ENCODE results near the gene MACF1.

Gene MACF1

GRCh38 chr1:39261712-39262221 lies 57.3 kb downstream of the MACF1 start:
- DNase-seq (ENCODE audit: low spot score): no peak

- DNase-seq (ENCODE audit: low spot score): no peak
These were observed 58.3 kb downstream of the MACF1 start for GRCh38 chr1:39262802-39263201.

GRCh38 chr1:39266269-39266668 lies 61.8 kb downstream of the MACF1 start:
- DNase-seq (ENCODE audit: low spot score): no peak

GRCh38 chr1:39266792-39267191 lies 62.3 kb downstream of the MACF1 start:
- no peak for DNase-seq (ENCODE audit: low spot score)

- peak; percentile 19 for DNase-seq (ENCODE audit: low spot score)
These were observed 63.7 kb downstream of the MACF1 start for GRCh38 chr1:39268112-39268581.

GRCh38 chr1:39268906-39269305 lies 64.4 kb downstream of the MACF1 start:
- no peak for DNase-seq (ENCODE audit: low spot score)

- DNase-seq (ENCODE audit: low spot score): no peak
These were observed 64.9 kb downstream of the MACF1 start for GRCh38 chr1:39269349-39269748.

GRCh38 chr1:39269791-39270342 lies 65.4 kb downstream of the MACF1 start:
- DNase-seq (ENCODE audit: low spot score): peak; percentile 68

- no peak for DNase-seq (ENCODE audit: low spot score)
These were observed 65.9 kb downstream of the MACF1 start for GRCh38 chr1:39270368-39270767.

GRCh38 chr1:39272027-39272797 lies 67.7 kb downstream of the MACF1 start:
- no peak for DNase-seq (ENCODE audit: low spot score)

- DNase-seq (ENCODE audit: low spot score): no peak
These were observed 68.4 kb downstream of the MACF1 start for GRCh38 chr1:39272798-39273469.

- DNase-seq (ENCODE audit: low spot score): no peak
These were observed 71.5 kb downstream of the MACF1 start for GRCh38 chr1:39275836-39276507.

- DNase-seq (ENCODE audit: low spot score): no peak
These were observed 73.4 kb downstream of the MACF1 start for GRCh38 chr1:39277879-39278278.

- DNase-seq (ENCODE audit: low spot score): no peak
These were observed 78.2 kb downstream of the MACF1 start for GRCh38 chr1:39282537-39283216.

GRCh38 chr1:39283858-39284257 lies 79.4 kb downstream of the MACF1 start:
- DNase-seq (ENCODE audit: low spot score): no peak

GRCh38 chr1:39287541-39287940 lies 83.0 kb downstream of the MACF1 start:
- DNase-seq (ENCODE audit: low spot score): no peak

GRCh38 chr1:39288735-39289465 lies 84.4 kb downstream of the MACF1 start:
- DNase-seq (ENCODE audit: low spot score): no peak

GRCh38 chr1:39292401-39292800 lies 87.9 kb downstream of the MACF1 start:
- no peak for DNase-seq (ENCODE audit: low spot score)

- DNase-seq (ENCODE audit: low spot score): no peak
These were observed 89.0 kb downstream of the MACF1 start for GRCh38 chr1:39293375-39294070.

GRCh38 chr1:39294531-39294930 lies 90.0 kb downstream of the MACF1 start:
- no peak for DNase-seq (ENCODE audit: low spot score)

All from germinal center (tissue), 1 donor.